ENCODE measurements around the gene OGA.

OGA gene

GRCh38 chr10:101766753-101767599, 51.3 kb downstream of the OGA start:
- H3K9me3 ChIP-seq (replicated peaks; ENCODE audit: insufficient read depth, low read length), result no peaks in the 10 kb centered on the region

GRCh38 chr10:101766306-101766705, 51.9 kb downstream of the OGA start:
- no peak for DNase-seq
- Histone ChIP-seq H3K9ac (ENCODE audit: low read length) (no peak overlapping the region), H3K4me1 (ENCODE audit: low read length) (no peaks in the 10 kb centered on the region), H2AFZ (ENCODE audit: low read length) (no peak overlapping the region), H3K9me3 (replicated peaks; ENCODE audit: insufficient read depth, low read length) (no peaks in the 10 kb centered on the region), H3K4me2 (ENCODE audit: low read depth, low read length) (no peak overlapping the region), H3K9me2 (replicated peaks; ENCODE audit: insufficient read depth, low read length) (no peaks in the 10 kb centered on the region), H4K20me1 (ENCODE audit: insufficient read depth, low read length) (no peaks in the 10 kb centered on the region), H3K79me2 (ENCODE audit: low read length) (no peaks in the 10 kb centered on the region), H3K36me3 (replicated peaks; ENCODE audit: insufficient read depth, low read length) (no peaks in the 10 kb centered on the region), H3F3A (ENCODE audit: insufficient read depth, low read length) (no peaks in the 10 kb centered on the region), H3K4me3 (ENCODE audit: low read length) (no peak overlapping the region), H3K27ac (ENCODE audit: low read length) (no peak overlapping the region), H3K27me3 (replicated peaks; ENCODE audit: insufficient read depth, low read length) (peaks cover 32% of the 10 kb centered on the region)
- TF ChIP-seq EZH2phosphoT487 (IDR thresholded peaks at IDR 0.05; ENCODE audit: low read length) (no peak), CTCF (IDR thresholded peaks at IDR 0.05; ENCODE audit: low read length) (no peak), EZH2 (optimal IDR thresholded peaks at IDR 0.05; ENCODE audit: low read depth, low read length) (no peak)

More at GRCh38 chr10:101766753-101767599, 51.3 kb downstream of the OGA start:
- Histone ChIP-seq H3K4me3 (ENCODE audit: low read length) (no peak overlapping the region), H3K9me2 (replicated peaks; ENCODE audit: insufficient read depth, low read length) (no peaks in the 10 kb centered on the region), H3F3A (ENCODE audit: insufficient read depth, low read length) (no peaks in the 10 kb centered on the region), H3K79me2 (ENCODE audit: low read length) (no peaks in the 10 kb centered on the region), H2AFZ (ENCODE audit: low read length) (no peak overlapping the region), H3K27me3 (replicated peaks; ENCODE audit: insufficient read depth, low read length) (peaks cover 38% of the 10 kb centered on the region), H4K20me1 (ENCODE audit: insufficient read depth, low read length) (no peaks in the 10 kb centered on the region), H3K36me3 (replicated peaks; ENCODE audit: insufficient read depth, low read length) (no peaks in the 10 kb centered on the region), H3K9ac (ENCODE audit: low read length) (no peak overlapping the region), H3K27ac (ENCODE audit: low read length) (no peak overlapping the region), H3K4me2 (ENCODE audit: low read depth, low read length) (no peak overlapping the region), H3K4me1 (ENCODE audit: low read length) (no peaks in the 10 kb centered on the region)
- TF ChIP-seq CTCF (IDR thresholded peaks at IDR 0.05; ENCODE audit: low read length) (no peak), EZH2phosphoT487 (IDR thresholded peaks at IDR 0.05; ENCODE audit: low read length) (no peak), EZH2 (optimal IDR thresholded peaks at IDR 0.05; ENCODE audit: low read depth, low read length) (no peak)
- DNase-seq, result no peak

- Histone ChIP-seq H3K9me2 (replicated peaks; ENCODE audit: insufficient read depth, low read length) (no peaks in the 10 kb centered on the region), H3K27me3 (replicated peaks; ENCODE audit: insufficient read depth, low read length) (peaks cover 19% of the 10 kb centered on the region)
Observed at GRCh38 chr10:101763141-101763846, 55.0 kb downstream of the OGA start.

More at GRCh38 chr10:101763141-101763846, 55.0 kb downstream of the OGA start:
- Histone ChIP-seq H2AFZ (ENCODE audit: low read length) (no peak overlapping the region), H3K4me3 (ENCODE audit: low read length) (no peak overlapping the region), H3K27ac (ENCODE audit: low read length) (no peak overlapping the region), H3K36me3 (replicated peaks; ENCODE audit: insufficient read depth, low read length) (no peaks in the 10 kb centered on the region), H3K9ac (ENCODE audit: low read length) (no peak overlapping the region), H4K20me1 (ENCODE audit: insufficient read depth, low read length) (no peaks in the 10 kb centered on the region), H3F3A (ENCODE audit: insufficient read depth, low read length) (no peaks in the 10 kb centered on the region), H3K4me2 (ENCODE audit: low read depth, low read length) (no peak overlapping the region), H3K9me3 (replicated peaks; ENCODE audit: insufficient read depth, low read length) (no peaks in the 10 kb centered on the region), H3K4me1 (ENCODE audit: low read length) (no peaks in the 10 kb centered on the region), H3K79me2 (ENCODE audit: low read length) (no peaks in the 10 kb centered on the region)
- DNase-seq, result no peak
- TF ChIP-seq EZH2 (optimal IDR thresholded peaks at IDR 0.05; ENCODE audit: low read depth, low read length), result no peak
- TF ChIP-seq EZH2phosphoT487 (IDR thresholded peaks at IDR 0.05; ENCODE audit: low read length), result no peak
- no peak for TF ChIP-seq CTCF (IDR thresholded peaks at IDR 0.05; ENCODE audit: low read length)

Data from MM.1S (cell line).